Measurements from ENCODE around the gene FBXO11.

The FBXO11 gene

DNA sequence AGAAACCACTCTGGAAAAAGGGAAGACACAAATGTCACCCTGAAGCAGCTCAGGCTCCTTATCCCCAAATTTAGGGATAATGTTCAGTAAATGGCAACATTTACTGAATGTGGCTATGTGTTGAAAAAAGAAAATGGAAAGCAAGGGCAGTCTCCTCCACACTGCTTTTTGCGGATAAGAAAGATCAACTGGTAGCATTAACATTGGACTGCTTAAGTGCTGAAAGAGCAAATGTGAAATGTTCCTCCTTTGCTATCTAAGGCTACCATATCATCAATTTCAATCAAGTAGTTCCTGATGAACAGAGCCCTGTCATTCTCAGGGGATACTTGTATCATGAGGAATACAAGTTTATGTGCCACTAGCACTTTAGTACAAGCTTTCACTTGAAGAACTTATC is 12.5 kb downstream of the FBXO11 start:
- Histone ChIP-seq H3K4me3 (ENCODE audit: low read depth in 1 of 2, low read length in 1 of 2) (no peak overlapping the region), H3K4me1 (ENCODE audit: control insufficient read depth in 1 of 2, insufficient read depth in 1 of 2, low read depth in 1 of 2, low read length in 1 of 2) (peaks cover 0 to 13% of the 10 kb centered on the region in 2 experiments), H3K36me3 (peaks cover 4% of the 10 kb centered on the region), H3K27ac (peak overlapping the region; percentile 12), H3K9me3 (no peaks in the 10 kb centered on the region), H3K27me3 (no peaks in the 10 kb centered on the region)
- TF ChIP-seq, protein P1, sequence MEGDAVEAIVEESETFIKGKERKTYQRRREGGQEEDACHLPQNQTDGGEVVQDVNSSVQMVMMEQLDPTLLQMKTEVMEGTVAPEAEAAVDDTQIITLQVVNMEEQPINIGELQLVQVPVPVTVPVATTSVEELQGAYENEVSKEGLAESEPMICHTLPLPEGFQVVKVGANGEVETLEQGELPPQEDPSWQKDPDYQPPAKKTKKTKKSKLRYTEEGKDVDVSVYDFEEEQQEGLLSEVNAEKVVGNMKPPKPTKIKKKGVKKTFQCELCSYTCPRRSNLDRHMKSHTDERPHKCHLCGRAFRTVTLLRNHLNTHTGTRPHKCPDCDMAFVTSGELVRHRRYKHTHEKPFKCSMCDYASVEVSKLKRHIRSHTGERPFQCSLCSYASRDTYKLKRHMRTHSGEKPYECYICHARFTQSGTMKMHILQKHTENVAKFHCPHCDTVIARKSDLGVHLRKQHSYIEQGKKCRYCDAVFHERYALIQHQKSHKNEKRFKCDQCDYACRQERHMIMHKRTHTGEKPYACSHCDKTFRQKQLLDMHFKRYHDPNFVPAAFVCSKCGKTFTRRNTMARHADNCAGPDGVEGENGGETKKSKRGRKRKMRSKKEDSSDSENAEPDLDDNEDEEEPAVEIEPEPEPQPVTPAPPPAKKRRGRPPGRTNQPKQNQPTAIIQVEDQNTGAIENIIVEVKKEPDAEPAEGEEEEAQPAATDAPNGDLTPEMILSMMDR (IDR thresholded peaks at IDR 0.05) = no peak

DNA sequence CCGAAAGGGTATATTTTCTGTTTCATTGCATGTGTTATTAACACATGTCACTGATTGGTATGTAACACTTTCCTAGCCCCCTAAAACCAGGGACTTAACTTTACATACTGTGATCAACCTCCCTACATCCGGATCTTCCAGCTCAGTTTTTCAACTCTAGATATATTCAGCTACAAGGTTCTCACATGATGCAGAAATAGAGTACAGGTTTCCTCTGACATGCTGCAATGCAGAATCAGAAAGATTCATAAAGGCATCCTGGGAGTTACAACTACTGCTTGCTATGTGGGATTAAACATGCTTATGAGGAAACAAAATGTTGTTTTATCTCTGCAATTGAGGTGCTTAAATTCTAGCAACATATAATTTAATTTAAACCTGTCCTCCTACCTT is 14.0 kb downstream of the FBXO11 start:
- TF ChIP-seq, protein P1 (IDR thresholded peaks at IDR 0.05) = no peak
- H3K4me3 ChIP-seq (ENCODE audit: low read depth in 1 of 2, low read length in 1 of 2) = no peak overlapping the region
- H3K27ac ChIP-seq = no peak overlapping the region
- no peaks in the 10 kb centered on the region for H3K9me3 ChIP-seq
- peaks cover 7% of the 10 kb centered on the region for H3K36me3 ChIP-seq
- peaks cover 0 to 13% of the 10 kb centered on the region in 2 experiments for H3K4me1 ChIP-seq (ENCODE audit: control insufficient read depth in 1 of 2, insufficient read depth in 1 of 2, low read depth in 1 of 2, low read length in 1 of 2)
- no peaks in the 10 kb centered on the region for H3K27me3 ChIP-seq

DNA sequence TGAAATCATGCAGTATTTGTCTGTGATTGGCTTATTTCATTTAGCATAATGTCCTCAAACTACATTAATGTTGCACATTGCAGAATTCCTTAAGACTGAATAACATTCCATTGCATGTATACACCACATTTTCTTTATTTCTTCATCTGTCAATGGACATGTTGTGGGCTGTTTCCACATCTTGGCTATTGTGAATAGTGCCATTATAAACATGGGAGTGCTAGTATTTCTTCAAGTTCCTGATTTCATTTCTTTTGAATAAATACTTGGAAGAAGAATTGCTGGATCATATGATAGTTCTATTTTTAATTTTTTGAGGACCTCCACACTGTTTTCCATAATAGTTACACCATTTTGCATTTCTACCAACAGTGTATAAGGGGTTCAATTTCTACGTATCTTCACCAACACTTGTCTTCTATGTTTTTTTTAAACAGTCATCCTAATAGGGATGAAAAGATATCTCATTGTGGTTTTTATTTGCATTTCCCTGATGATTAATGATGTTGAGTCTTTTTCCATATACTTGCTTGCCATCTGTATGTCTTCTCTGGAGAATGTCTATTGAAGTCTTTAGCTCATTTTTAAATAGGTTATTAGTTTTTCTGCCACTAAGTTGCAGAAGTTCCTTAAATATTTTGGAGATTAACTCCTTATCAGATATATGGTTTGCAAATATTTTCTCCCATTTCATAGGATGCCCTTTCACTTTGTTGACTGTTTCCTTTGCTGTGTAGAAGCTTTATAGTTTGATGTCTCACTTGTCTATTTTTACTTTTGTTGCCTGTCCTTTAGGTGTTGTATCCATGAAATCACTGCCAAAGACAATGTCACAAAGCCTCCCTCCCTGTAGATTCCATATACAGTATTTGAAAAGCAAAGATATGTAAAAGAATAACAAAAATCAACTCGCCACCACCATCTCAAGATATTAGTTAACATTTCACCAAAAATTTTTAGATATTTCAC is 14.6 kb downstream of the FBXO11 start:
- H3K4me1 ChIP-seq (ENCODE audit: control insufficient read depth in 1 of 2, insufficient read depth in 1 of 2, low read depth in 1 of 2, low read length in 1 of 2) = peaks cover 0 to 13% of the 10 kb centered on the region in 2 experiments
- no peak overlapping the region for H3K27ac ChIP-seq
- H3K4me3 ChIP-seq (ENCODE audit: low read depth in 1 of 2, low read length in 1 of 2) = no peak overlapping the region
- TF ChIP-seq, protein P1 (IDR thresholded peaks at IDR 0.05) = no peak
- H3K27me3 ChIP-seq = no peaks in the 10 kb centered on the region
- H3K36me3 ChIP-seq = peaks cover 8% of the 10 kb centered on the region
- no peaks in the 10 kb centered on the region for H3K9me3 ChIP-seq

DNA sequence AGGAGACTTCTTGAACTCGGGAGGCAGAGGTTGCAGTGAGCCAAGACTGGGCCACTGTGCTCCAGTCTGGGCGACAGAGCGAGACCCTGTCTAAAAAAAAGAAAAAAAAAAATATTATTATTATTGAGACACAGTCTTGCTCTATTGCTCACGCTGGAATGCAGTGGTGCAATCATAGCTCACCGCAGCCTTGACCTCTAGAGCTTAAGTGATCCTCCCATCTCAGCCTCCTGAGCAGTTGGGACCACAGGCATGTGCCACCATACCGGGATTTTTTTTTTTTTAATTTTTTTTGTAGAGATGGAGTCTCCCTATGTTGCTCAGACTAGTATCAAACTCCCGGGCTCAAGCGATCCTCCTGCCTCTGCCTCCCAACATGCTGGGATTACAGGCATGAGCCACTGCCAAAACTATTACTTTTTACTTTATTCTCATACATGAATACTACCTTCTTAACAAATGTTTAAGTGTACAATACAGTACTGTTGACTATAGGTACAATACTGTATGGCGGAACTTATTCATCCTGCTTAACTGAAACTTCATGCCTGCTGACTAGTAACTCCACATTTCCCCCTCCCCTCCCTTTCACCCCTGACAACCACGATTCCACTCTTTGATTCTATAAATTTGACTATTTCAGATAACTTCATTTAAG is 15.5 kb downstream of the FBXO11 start:
- TF ChIP-seq, protein P1 (IDR thresholded peaks at IDR 0.05) = no peak
- Histone ChIP-seq H3K4me3 (ENCODE audit: low read depth in 1 of 2, low read length in 1 of 2) (no peak overlapping the region), H3K4me1 (ENCODE audit: control insufficient read depth in 1 of 2, insufficient read depth in 1 of 2, low read depth in 1 of 2, low read length in 1 of 2) (peaks cover 0 to 13% of the 10 kb centered on the region in 2 experiments), H3K27ac (no peak overlapping the region), H3K27me3 (no peaks in the 10 kb centered on the region), H3K36me3 (peaks cover 8% of the 10 kb centered on the region), H3K9me3 (no peaks in the 10 kb centered on the region)

DNA sequence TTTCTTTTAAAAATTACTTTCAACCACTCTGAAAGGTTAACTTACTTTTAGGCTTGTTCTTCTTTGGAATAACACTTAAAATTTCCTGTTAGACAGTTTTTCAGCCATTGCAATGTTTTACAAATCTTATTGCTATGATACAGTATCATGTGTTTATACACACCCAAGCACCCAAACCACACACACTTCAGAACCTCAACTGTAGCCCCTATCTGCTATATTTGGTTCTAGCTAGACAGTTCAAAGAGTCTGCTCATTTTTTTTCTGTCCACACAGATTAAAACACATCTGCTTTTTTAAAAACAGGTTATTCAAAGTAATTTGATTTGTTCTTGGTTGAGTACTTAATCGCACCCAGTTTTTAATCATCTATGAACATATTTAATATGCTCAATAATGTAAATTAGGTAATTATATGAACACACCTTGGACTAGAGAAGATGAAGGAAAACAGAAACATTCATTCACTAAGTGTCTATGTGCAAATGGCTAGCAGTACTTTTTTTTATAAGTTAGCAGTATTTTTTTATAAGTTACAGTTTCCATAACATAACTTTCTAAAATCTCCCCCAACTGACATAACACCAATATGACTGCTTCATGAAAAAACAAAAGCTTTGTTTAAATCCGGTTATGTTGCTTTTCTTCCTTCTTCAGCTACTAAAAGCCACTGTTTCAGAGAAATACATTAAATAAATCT is 17.6 kb downstream of the FBXO11 start:
- peaks cover 0 to 10% of the 10 kb centered on the region in 2 experiments for H3K4me1 ChIP-seq (ENCODE audit: control insufficient read depth in 1 of 2, insufficient read depth in 1 of 2, low read depth in 1 of 2, low read length in 1 of 2)
- no peaks in the 10 kb centered on the region for H3K9me3 ChIP-seq
- TF ChIP-seq, protein P1 (IDR thresholded peaks at IDR 0.05) = no peak
- H3K27ac ChIP-seq = no peak overlapping the region
- no peaks in the 10 kb centered on the region for H3K27me3 ChIP-seq
- peaks cover 10% of the 10 kb centered on the region for H3K36me3 ChIP-seq
- no peak overlapping the region for H3K4me3 ChIP-seq (ENCODE audit: low read depth in 1 of 2, low read length in 1 of 2)

All from neutrophil (primary cell).